Trophoblast cell (in vitro differentiated cells and primary cell): ENCODE data around the gene CAMSAP2.

ENCODE experiments used
- DNase-seq, 2 donors: peaks; one replicate each; pipeline ENCODE4 v3.0.0-alpha.2; 2016
- H2AFZ ChIP-seq: 2 replicates; pipeline ENCODE4 v1.6.1; 2013; ENCODE audit warnings: low read length, moderate library complexity, mild to moderate bottlenecking; ENCODE audit not compliant: insufficient read depth, poor library complexity
- H2AK5ac ChIP-seq: 2 replicates; pipeline ENCODE4 v1.6.1; 2013; ENCODE audit warnings: mild to moderate bottlenecking, low read length
- H2BK120ac ChIP-seq: 2 replicates; pipeline ENCODE4 v1.6.1; 2013; ENCODE audit warnings: low read length, mild to moderate bottlenecking, moderate library complexity; ENCODE audit not compliant: insufficient read depth, poor library complexity
- H2BK12ac ChIP-seq: 2 replicates; pipeline ENCODE4 v1.6.1; 2013; ENCODE audit warnings: mild to moderate bottlenecking, low read length, moderate library complexity
- H2BK5ac ChIP-seq: 2 replicates; pipeline ENCODE4 v1.6.1; 2013; ENCODE audit warnings: low read length, low read depth, moderate library complexity, mild to moderate bottlenecking; ENCODE audit not compliant: poor library complexity
- H3K14ac ChIP-seq: 2 replicates; pipeline ENCODE4 v1.6.1; 2013; ENCODE audit warnings: mild to moderate bottlenecking, low read length
- H3K18ac ChIP-seq: 2 replicates; pipeline ENCODE4 v1.6.1; 2013; ENCODE audit warnings: mild to moderate bottlenecking, low read length
- H3K23ac ChIP-seq: 2 replicates; pipeline ENCODE4 v1.6.1; 2013; ENCODE audit warnings: low read length
- H3K27ac ChIP-seq: 2 replicates; pipeline ENCODE4 v1.5.1; 2013; ENCODE audit warnings: low read depth, mild to moderate bottlenecking, inconsistent platforms, low read length, moderate library complexity
- H3K27me3 ChIP-seq: 2 replicates; pipeline ENCODE4 v1.6.1; 2013; ENCODE audit warnings: inconsistent platforms, mild to moderate bottlenecking, low read length, moderate library complexity; ENCODE audit not compliant: insufficient read depth
- H3K36me3 ChIP-seq, 2 experiments: 1 replicate in 1 of 2; 2 replicates in 1 of 2; pipeline ENCODE4 v1.6.1; 2013; ENCODE audit warnings: low read length in 2 of 2, mild to moderate bottlenecking in 2 of 2, moderate library complexity in 1 of 2; ENCODE audit not compliant: insufficient read depth in 2 of 2, control insufficient read depth in 1 of 2
- H3K4ac ChIP-seq: 2 replicates; pipeline ENCODE4 v1.6.1; 2013; ENCODE audit warnings: low read depth, mild to moderate bottlenecking, low read length, moderate library complexity
- H3K4me1 ChIP-seq, 2 experiments: 1 replicate in 1 of 2; 2 replicates in 1 of 2; pipeline ENCODE4 v1.6.1; 2013; ENCODE audit warnings: low read length in 2 of 2, mild to moderate bottlenecking in 2 of 2, moderate library complexity in 1 of 2; ENCODE audit not compliant: insufficient read depth in 2 of 2, control insufficient read depth in 1 of 2
- H3K4me2 ChIP-seq: 2 replicates; pipeline ENCODE4 v1.6.1; 2013; ENCODE audit warnings: inconsistent platforms, mild to moderate bottlenecking, low read length, moderate library complexity
- H3K4me3 ChIP-seq: 2 replicates; pipeline ENCODE4 v1.5.1; 2013; ENCODE audit warnings: mild to moderate bottlenecking, low read depth, low read length, inconsistent platforms
- H3K79me1 ChIP-seq: one replicate; pipeline ENCODE4 v1.6.1; 2013; ENCODE audit warnings: low read length
- H3K79me2 ChIP-seq: 2 replicates; pipeline ENCODE4 v1.6.1; 2013; ENCODE audit warnings: low read length, mild to moderate bottlenecking; ENCODE audit not compliant: control insufficient read depth, insufficient read depth, poor library complexity
- H3K9ac ChIP-seq: 2 replicates; pipeline ENCODE4 v1.6.1; 2013; ENCODE audit warnings: mild to moderate bottlenecking, low read length
- H3K9me3 ChIP-seq: 2 replicates; pipeline ENCODE4 v1.6.1; 2013; ENCODE audit warnings: low read depth, mild to moderate bottlenecking, control low read depth, inconsistent platforms, low read length; ENCODE audit not compliant: insufficient read depth
- H4K12ac ChIP-seq: 2 replicates; pipeline ENCODE4 v1.6.1; 2013; ENCODE audit warnings: low read depth, mild to moderate bottlenecking, low read length, moderate library complexity
- H4K8ac ChIP-seq: 2 replicates; pipeline ENCODE4 v1.6.1; 2013; ENCODE audit warnings: low read depth, mild to moderate bottlenecking, low read length, moderate library complexity
- H4K91ac ChIP-seq: one replicate; pipeline ENCODE4 v1.6.1; 2013; ENCODE audit warnings: low read depth, mild to moderate bottlenecking, low read length, moderate library complexity
- WGBS: extraction: QIAGEN DNeasy Blood & Tissue Kit; methylation state at CpG from one replicate; pipeline ENCODE4 v1.1.7; 2013; ENCODE audit warnings: missing lambda C conversion rate; ENCODE audit not compliant: insufficient read length, insufficient coverage; ENCODE audit errors: extremely low coverage; 5-methylcytosine and 5-hydroxymethylcytosine counted together

CAMSAP2 gene

GRCh38 chr1:200892546-200892945 lies 153.9 kb downstream of the CAMSAP2 start:
- Histone ChIP-seq H3K27me3 (no peaks in the 10 kb centered on the region), H3K36me3 (peaks cover 0 to 7% of the 10 kb centered on the region in 2 experiments), H2BK5ac (peak overlapping the region; percentile 51), H4K91ac (peak overlapping the region; percentile 70), H3K27ac (peak overlapping the region; percentile 99), H3K79me2 (peaks cover 32% of the 10 kb centered on the region), H3K4me1 (peaks cover 55 to 64% of the 10 kb centered on the region in 2 experiments), H2AK5ac (no peak overlapping the region), H4K12ac (no peak overlapping the region), H3K9ac (peak overlapping the region; percentile 16), H3K18ac (no peak overlapping the region), H3K14ac (no peak overlapping the region), H4K8ac (peak overlapping the region; percentile 44), H3K9me3 (no peaks in the 10 kb centered on the region), H3K23ac (no peak overlapping the region), H3K4me3 (peak overlapping the region; percentile 49), H2BK120ac (peak overlapping the region; percentile 61), H2AFZ (no peak overlapping the region), H3K4ac (peak overlapping the region; percentile 58), H3K4me2 (peak overlapping the region; percentile 52), H2BK12ac (peak overlapping the region; percentile 26), H3K79me1 (peaks cover 44% of the 10 kb centered on the region)
- no CpG with 5 or more reads among the region's 4 CpGs for WGBS
- no peak for DNase-seq

GRCh38 chr1:200892958-200893357 lies 154.3 kb downstream of the CAMSAP2 start:
- Histone ChIP-seq H3K4me3 (no peak overlapping the region), H3K9me3 (no peaks in the 10 kb centered on the region), H3K18ac (no peak overlapping the region), H3K4me2 (peak overlapping the region; percentile 63), H4K12ac (no peak overlapping the region), H2AK5ac (no peak overlapping the region), H4K8ac (no peak overlapping the region), H2BK5ac (no peak overlapping the region), H3K9ac (no peak overlapping the region), H3K23ac (no peak overlapping the region), H3K14ac (no peak overlapping the region), H3K4me1 (peaks cover 57 to 64% of the 10 kb centered on the region in 2 experiments), H3K79me2 (peaks cover 33% of the 10 kb centered on the region), H4K91ac (no peak overlapping the region), H2BK12ac (no peak overlapping the region), H2AFZ (no peak overlapping the region), H3K27ac (peak overlapping the region; percentile 99), H3K27me3 (no peaks in the 10 kb centered on the region), H3K79me1 (peaks cover 47% of the 10 kb centered on the region), H2BK120ac (no peak overlapping the region), H3K36me3 (peaks cover 0 to 7% of the 10 kb centered on the region in 2 experiments), H3K4ac (peak overlapping the region; percentile 58)
- peak in 1 of 2 donors; percentile 31 for DNase-seq

- H4K91ac ChIP-seq, result peak overlapping the region; percentile 3
- no peak overlapping the region for H4K8ac ChIP-seq
- H3K79me1 ChIP-seq, result peaks cover 51% of the 10 kb centered on the region
- no CpG with 5 or more reads among the region's 6 CpGs for WGBS
- peaks cover 0 to 11% of the 10 kb centered on the region in 2 experiments for H3K36me3 ChIP-seq
- peak overlapping the region; percentile 6 for H2AK5ac ChIP-seq
- no peak for DNase-seq
- peak overlapping the region; percentile 21 for H3K14ac ChIP-seq
- no peaks in the 10 kb centered on the region for H3K9me3 ChIP-seq
- no peak overlapping the region for H2AFZ ChIP-seq
- H4K12ac ChIP-seq, result no peak overlapping the region
- no peak overlapping the region for H2BK120ac ChIP-seq
- peaks cover 36% of the 10 kb centered on the region for H3K79me2 ChIP-seq
- no peak overlapping the region for H2BK12ac ChIP-seq
- H3K23ac ChIP-seq, result no peak overlapping the region
- peaks cover 57 to 64% of the 10 kb centered on the region in 2 experiments for H3K4me1 ChIP-seq
- peak overlapping the region; percentile 63 for H3K4me2 ChIP-seq
- H3K9ac ChIP-seq, result no peak overlapping the region
- H3K4ac ChIP-seq, result peak overlapping the region; percentile 68
- peak overlapping the region; percentile 20 for H3K4me3 ChIP-seq
- H3K18ac ChIP-seq, result peak overlapping the region; percentile 13
- peak overlapping the region; percentile 16 for H3K27ac ChIP-seq
- H3K27me3 ChIP-seq, result no peaks in the 10 kb centered on the region
- no peak overlapping the region for H2BK5ac ChIP-seq
Measured at GRCh38 chr1:200893411-200893901, 154.8 kb downstream of the CAMSAP2 start.

- WGBS, result no CpG with 5 or more reads among the region's 15 CpGs
- H3K18ac ChIP-seq, result peak within 1 kb of the TSS; percentile 81
- H3K23ac ChIP-seq, result no peak within 1 kb of the TSS
- peaks cover 36% of the 10 kb centered on the region for H3K79me2 ChIP-seq
- H3K14ac ChIP-seq, result peak within 1 kb of the TSS; percentile 71
- peak within 1 kb of the TSS; percentile 25 for H2AFZ ChIP-seq
- no peaks in the 10 kb centered on the region for H3K9me3 ChIP-seq
- peak within 1 kb of the TSS; percentile 68 for H3K4ac ChIP-seq
- H4K91ac ChIP-seq, result peak within 1 kb of the TSS; percentile 79
- peak within 1 kb of the TSS; percentile 63 for H2BK5ac ChIP-seq
- H3K27me3 ChIP-seq, result no peaks in the 10 kb centered on the region
- DNase-seq, result peak; percentile 80 to 81
- H4K12ac ChIP-seq, result no peak within 1 kb of the TSS
- H3K9ac ChIP-seq, result no peak within 1 kb of the TSS
- H2AK5ac ChIP-seq, result peak within 1 kb of the TSS; percentile 88
- H2BK120ac ChIP-seq, result peak within 1 kb of the TSS; percentile 57
- peak within 1 kb of the TSS; percentile 77 for H4K8ac ChIP-seq
- H3K36me3 ChIP-seq, result peaks cover 10 to 20% of the 10 kb centered on the region in 2 experiments
- H3K4me3 ChIP-seq, result peak within 1 kb of the TSS; percentile 52
- H3K27ac ChIP-seq, result peak within 1 kb of the TSS; percentile 82
- H3K79me1 ChIP-seq, result peaks cover 55% of the 10 kb centered on the region
- H3K4me2 ChIP-seq, result peak within 1 kb of the TSS; percentile 63
- peak within 1 kb of the TSS; percentile 87 for H2BK12ac ChIP-seq
- H3K4me1 ChIP-seq, result peaks cover 59 to 68% of the 10 kb centered on the region in 2 experiments
Measured at GRCh38 chr1:200894712-200895442, 156.2 kb downstream of the CAMSAP2 start, which contains the start of gene INAVA. TSS of gene INAVA (plus strand) at chr1:200894900. CDS start at chr1:200898401, 3,501 bp downstream.
